T-helper 2 cell (primary cell): ENCODE measurements around the gene MPHOSPH10.
"Not testable (repeated sequence)": the region's sequence is repeated elsewhere in the genome, so short reads cannot be mapped to it uniquely, and the experiment has no call there.

Source experiments
- DNase-seq, 5 experiments: peaks; one replicate each; pipeline versions ENCODE4 v3.0.0 to v3.0.0-alpha.2; 2012 to 2022

The MPHOSPH10 gene

GRCh38 chr2:71122387-71123298 is 7.8 kb upstream of the MPHOSPH10 start:
- DNase-seq = no peak

GRCh38 chr2:71125506-71126294 is 4.7 kb upstream of the MPHOSPH10 start:
- no peak for DNase-seq

- no peak for DNase-seq
Measured at GRCh38 chr2:71126957-71127356, 3.5 kb upstream of the MPHOSPH10 start.

- no peak for DNase-seq
Measured at GRCh38 chr2:71129114-71129901, 1.1 kb upstream of the MPHOSPH10 start.

GRCh38 chr2:71129902-71130151 is 607 bp upstream of the MPHOSPH10 start:
- no peak for DNase-seq

- peak in 1 of 5 experiments; percentile 62 for DNase-seq
Measured at GRCh38 chr2:71130905-71131244, 441 bp downstream of the MPHOSPH10 start.

- not testable (repeated sequence) for DNase-seq
Measured at GRCh38 chr2:71131387-71132166, 1.1 kb downstream of the MPHOSPH10 start.

GRCh38 chr2:71133603-71134002 is 3.2 kb downstream of the MPHOSPH10 start:
- no peak for DNase-seq

GRCh38 chr2:71136174-71136573 is 5.7 kb downstream of the MPHOSPH10 start:
- no peak for DNase-seq

- DNase-seq = no peak
Measured at GRCh38 chr2:71143782-71144181, 13.3 kb downstream of the MPHOSPH10 start.

GRCh38 chr2:71148506-71149063 is 18.2 kb downstream of the MPHOSPH10 start:
- DNase-seq = no peak

GRCh38 chr2:71150082-71150816 is 19.8 kb downstream of the MPHOSPH10 start:
- no peak for DNase-seq

- DNase-seq = no peak
Measured at GRCh38 chr2:71151620-71152019, 21.2 kb downstream of the MPHOSPH10 start.

- no peak for DNase-seq
Measured at GRCh38 chr2:71153585-71154224, 23.3 kb downstream of the MPHOSPH10 start.

GRCh38 chr2:71154279-71154678 is 23.8 kb downstream of the MPHOSPH10 start:
- DNase-seq = no peak

GRCh38 chr2:71154798-71155197 is 24.4 kb downstream of the MPHOSPH10 start:
- DNase-seq = peak in 1 of 5 experiments; percentile 55

- no peak for DNase-seq
Measured at GRCh38 chr2:71155846-71156245, 25.4 kb downstream of the MPHOSPH10 start.

GRCh38 chr2:71156573-71156972 is 26.1 kb downstream of the MPHOSPH10 start:
- DNase-seq = no peak

- peak in 3 of 5 experiments; percentile 32 to 40 (median 40) for DNase-seq
Measured at GRCh38 chr2:71157124-71157793, 26.8 kb downstream of the MPHOSPH10 start.

- no peak for DNase-seq
Measured at GRCh38 chr2:71166812-71167211, 36.4 kb downstream of the MPHOSPH10 start.
